Neural cell (in vitro differentiated cells): ENCODE data around the gene DHX58.

Experiments used
- EZH2 ChIP-seq: fragments of 200-600, 300-800 bp; shearing (Covaris generic), sonication (generic); IDR thresholded peaks from 2 replicates; pipeline ENCODE4 v1.6.1; 2014; ENCODE audit warnings: antibody characterized with exemption, low read length, borderline replicate concordance, mild to moderate bottlenecking; ENCODE audit not compliant: insufficient read depth, poor library complexity, severe bottlenecking
- MXI1 ChIP-seq: fragments of 450-650 bp; conservative IDR thresholded peaks from 2 replicates; pipeline ENCODE4 v1.6.1; 2014; ENCODE audit warnings: antibody characterized with exemption, mild to moderate bottlenecking; ENCODE audit not compliant: poor library complexity, severe bottlenecking
- POLR2AphosphoS5 ChIP-seq: IDR thresholded peaks from 2 replicates; pipeline ENCODE4 v1.6.1; 2012
- TF ChIP-seq, protein P1 (sequence below): fragments of 450-650 bp; IDR thresholded peaks from 2 replicates; pipeline ENCODE4 v1.5.1; 2014; ENCODE audit warnings: antibody characterized with exemption, mild to moderate bottlenecking, moderate library complexity; ENCODE audit not compliant: poor library complexity, severe bottlenecking
- TF ChIP-seq, protein P2 (sequence below): IDR thresholded peaks from 2 replicates; pipeline ENCODE4 v1.6.1; 2012; ENCODE audit warnings: borderline replicate concordance

DNA sequence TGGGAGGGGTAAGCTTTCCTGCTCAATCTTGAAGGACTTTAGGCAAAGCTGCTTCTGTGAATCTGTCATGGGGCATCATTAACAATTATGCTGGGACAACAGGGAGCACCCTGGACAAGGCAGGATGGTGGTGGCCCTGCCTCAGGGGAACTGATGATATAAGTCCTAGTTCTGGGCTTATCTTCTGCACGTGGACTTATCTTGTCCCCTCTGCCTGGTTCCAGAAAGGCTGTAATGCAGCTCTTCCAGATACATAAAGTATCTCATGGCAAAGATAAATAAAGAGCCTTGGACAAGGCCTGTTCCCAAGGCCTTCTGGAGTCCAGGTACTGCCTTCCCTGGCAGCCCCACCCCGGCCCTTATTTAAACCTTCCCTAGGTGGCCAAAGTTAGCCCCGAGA, 8.2 kb downstream of the DHX58 start:
- TF ChIP-seq, protein P1, sequence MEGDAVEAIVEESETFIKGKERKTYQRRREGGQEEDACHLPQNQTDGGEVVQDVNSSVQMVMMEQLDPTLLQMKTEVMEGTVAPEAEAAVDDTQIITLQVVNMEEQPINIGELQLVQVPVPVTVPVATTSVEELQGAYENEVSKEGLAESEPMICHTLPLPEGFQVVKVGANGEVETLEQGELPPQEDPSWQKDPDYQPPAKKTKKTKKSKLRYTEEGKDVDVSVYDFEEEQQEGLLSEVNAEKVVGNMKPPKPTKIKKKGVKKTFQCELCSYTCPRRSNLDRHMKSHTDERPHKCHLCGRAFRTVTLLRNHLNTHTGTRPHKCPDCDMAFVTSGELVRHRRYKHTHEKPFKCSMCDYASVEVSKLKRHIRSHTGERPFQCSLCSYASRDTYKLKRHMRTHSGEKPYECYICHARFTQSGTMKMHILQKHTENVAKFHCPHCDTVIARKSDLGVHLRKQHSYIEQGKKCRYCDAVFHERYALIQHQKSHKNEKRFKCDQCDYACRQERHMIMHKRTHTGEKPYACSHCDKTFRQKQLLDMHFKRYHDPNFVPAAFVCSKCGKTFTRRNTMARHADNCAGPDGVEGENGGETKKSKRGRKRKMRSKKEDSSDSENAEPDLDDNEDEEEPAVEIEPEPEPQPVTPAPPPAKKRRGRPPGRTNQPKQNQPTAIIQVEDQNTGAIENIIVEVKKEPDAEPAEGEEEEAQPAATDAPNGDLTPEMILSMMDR: no peak
- TF ChIP-seq MXI1 (no peak), EZH2 (no peak), POLR2AphosphoS5 (no peak)
- TF ChIP-seq, protein P2, sequence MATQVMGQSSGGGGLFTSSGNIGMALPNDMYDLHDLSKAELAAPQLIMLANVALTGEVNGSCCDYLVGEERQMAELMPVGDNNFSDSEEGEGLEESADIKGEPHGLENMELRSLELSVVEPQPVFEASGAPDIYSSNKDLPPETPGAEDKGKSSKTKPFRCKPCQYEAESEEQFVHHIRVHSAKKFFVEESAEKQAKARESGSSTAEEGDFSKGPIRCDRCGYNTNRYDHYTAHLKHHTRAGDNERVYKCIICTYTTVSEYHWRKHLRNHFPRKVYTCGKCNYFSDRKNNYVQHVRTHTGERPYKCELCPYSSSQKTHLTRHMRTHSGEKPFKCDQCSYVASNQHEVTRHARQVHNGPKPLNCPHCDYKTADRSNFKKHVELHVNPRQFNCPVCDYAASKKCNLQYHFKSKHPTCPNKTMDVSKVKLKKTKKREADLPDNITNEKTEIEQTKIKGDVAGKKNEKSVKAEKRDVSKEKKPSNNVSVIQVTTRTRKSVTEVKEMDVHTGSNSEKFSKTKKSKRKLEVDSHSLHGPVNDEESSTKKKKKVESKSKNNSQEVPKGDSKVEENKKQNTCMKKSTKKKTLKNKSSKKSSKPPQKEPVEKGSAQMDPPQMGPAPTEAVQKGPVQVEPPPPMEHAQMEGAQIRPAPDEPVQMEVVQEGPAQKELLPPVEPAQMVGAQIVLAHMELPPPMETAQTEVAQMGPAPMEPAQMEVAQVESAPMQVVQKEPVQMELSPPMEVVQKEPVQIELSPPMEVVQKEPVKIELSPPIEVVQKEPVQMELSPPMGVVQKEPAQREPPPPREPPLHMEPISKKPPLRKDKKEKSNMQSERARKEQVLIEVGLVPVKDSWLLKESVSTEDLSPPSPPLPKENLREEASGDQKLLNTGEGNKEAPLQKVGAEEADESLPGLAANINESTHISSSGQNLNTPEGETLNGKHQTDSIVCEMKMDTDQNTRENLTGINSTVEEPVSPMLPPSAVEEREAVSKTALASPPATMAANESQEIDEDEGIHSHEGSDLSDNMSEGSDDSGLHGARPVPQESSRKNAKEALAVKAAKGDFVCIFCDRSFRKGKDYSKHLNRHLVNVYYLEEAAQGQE: no peak
